ENCODE data around the gene PRRC1. TPM values are rescaled to one million over a fixed set of nuclear protein-coding genes. Genes with fewer than 3 reads are reported as not detected.

PRRC1 gene
- polyA plus RNA-seq, 3 donors: 10.8 to 20.6 (median 17.9) TPM

DNA sequence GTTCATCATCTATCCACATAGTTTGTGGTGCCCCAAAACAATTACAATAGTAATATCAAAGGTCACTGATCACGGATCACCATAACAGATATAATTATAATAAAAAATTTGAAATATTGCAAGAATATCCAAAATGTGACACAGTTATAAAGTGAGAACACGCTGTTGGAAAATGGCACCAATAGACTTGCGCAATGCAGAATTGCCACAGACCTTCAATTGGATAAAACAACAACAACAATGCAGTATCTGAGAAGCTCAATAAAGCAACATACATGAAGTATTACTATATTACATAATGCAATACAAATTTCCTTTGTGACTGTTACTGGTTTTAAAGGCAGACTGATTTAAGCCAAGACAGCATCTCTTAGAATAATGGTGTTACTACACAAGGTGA, 44.7 kb upstream of the PRRC1 start:
- peaks cover 0 to 2% (median 0%) of the 10 kb centered on the region in 3 donors for H3K27me3 Mint-ChIP-seq (ENCODE audit: low read depth in 3 of 3)
- H3K4me1 Mint-ChIP-seq: no peaks in the 10 kb centered on the region
- Histone ChIP-seq H3K4me3 (replicated peaks in 1 of 3; ENCODE audit: low read depth in 2 of 3, low read length in 3 of 3) (no peak overlapping the region), H3K4me1 (ENCODE audit: control insufficient read depth in 1 of 2, insufficient read depth in 2 of 2, low read length in 2 of 2) (no peaks in the 10 kb centered on the region), H3K4me2 (replicated peaks; ENCODE audit: extremely low read depth, low read length, poor library complexity, severe bottlenecking) (no peak overlapping the region), H3K36me3 (replicated peaks in 1 of 2; ENCODE audit: control insufficient read depth in 1 of 2, insufficient read depth in 2 of 2, low read length in 2 of 2) (no peaks in the 10 kb centered on the region), H3K9me3 (replicated peaks in 1 of 2; ENCODE audit: control insufficient read depth in 1 of 2, insufficient read depth in 1 of 2, low read length in 2 of 2) (no peaks in the 10 kb centered on the region), H3K27ac (ENCODE audit: low read depth in 1 of 2, low read length in 2 of 2) (no peak overlapping the region), H4K20me1 (ENCODE audit: insufficient read depth, low read length) (no peaks in the 10 kb centered on the region), H3K27me3 (ENCODE audit: control insufficient read depth in 2 of 2, insufficient read depth in 2 of 2, low read length in 2 of 2) (no peaks in the 10 kb centered on the region), H3K9ac (ENCODE audit: insufficient read depth, low read length, poor library complexity, severe bottlenecking) (no peak overlapping the region), H2AFZ (ENCODE audit: insufficient read depth, low read depth, low read length, poor library complexity, severe bottlenecking) (no peak overlapping the region), H3K79me2 (ENCODE audit: insufficient read depth, low read length) (no peaks in the 10 kb centered on the region)
- no CpG with 5 or more reads among the region's 3 CpGs for whole genome bisulfite sequencing (ENCODE audit: insufficient coverage)
- no peak overlapping the region for H3K27ac Mint-ChIP-seq
- TF ChIP-seq, protein P1, sequence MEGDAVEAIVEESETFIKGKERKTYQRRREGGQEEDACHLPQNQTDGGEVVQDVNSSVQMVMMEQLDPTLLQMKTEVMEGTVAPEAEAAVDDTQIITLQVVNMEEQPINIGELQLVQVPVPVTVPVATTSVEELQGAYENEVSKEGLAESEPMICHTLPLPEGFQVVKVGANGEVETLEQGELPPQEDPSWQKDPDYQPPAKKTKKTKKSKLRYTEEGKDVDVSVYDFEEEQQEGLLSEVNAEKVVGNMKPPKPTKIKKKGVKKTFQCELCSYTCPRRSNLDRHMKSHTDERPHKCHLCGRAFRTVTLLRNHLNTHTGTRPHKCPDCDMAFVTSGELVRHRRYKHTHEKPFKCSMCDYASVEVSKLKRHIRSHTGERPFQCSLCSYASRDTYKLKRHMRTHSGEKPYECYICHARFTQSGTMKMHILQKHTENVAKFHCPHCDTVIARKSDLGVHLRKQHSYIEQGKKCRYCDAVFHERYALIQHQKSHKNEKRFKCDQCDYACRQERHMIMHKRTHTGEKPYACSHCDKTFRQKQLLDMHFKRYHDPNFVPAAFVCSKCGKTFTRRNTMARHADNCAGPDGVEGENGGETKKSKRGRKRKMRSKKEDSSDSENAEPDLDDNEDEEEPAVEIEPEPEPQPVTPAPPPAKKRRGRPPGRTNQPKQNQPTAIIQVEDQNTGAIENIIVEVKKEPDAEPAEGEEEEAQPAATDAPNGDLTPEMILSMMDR (IDR thresholded peaks at IDR 0.05): no peak
- no peak for DNase-seq
- intact Hi-C loops (cut with micrococcal nuclease): no loop called here
- H3K9me3 Mint-ChIP-seq: no peaks in the 10 kb centered on the region
- no peak overlapping the region for H3K4me3 Mint-ChIP-seq
- no peaks in the 10 kb centered on the region for H3K36me3 Mint-ChIP-seq

DNA sequence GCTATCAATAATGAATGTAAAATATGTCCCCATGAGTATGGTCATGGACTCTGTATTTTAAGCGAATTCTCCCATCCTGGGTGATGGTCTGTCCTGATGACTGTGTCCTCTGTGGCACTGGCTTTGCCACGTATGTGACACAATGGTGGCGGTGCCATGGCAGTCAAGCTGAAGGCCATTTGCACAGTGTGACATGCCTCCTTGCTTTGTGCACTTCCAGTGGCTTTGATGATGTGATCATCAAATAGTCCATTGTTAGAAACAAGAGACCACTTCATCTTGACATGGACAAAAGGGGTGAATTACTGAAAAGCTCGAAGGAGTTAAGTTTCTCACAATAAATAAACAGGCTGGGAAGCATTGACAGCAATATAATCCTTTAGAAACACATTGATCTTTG, 31.0 kb upstream of the PRRC1 start:
- DNase-seq: no peak
- TF ChIP-seq, protein P1 (IDR thresholded peaks at IDR 0.05): no peak

More for the DNA sequence above, 31.0 kb upstream of the PRRC1 start:
- no peaks in the 10 kb centered on the region for H3K36me3 Mint-ChIP-seq
- Histone ChIP-seq H3K4me3 (replicated peaks in 1 of 3; ENCODE audit: low read depth in 2 of 3, low read length in 3 of 3) (no peak overlapping the region), H3K4me1 (ENCODE audit: control insufficient read depth in 1 of 2, insufficient read depth in 2 of 2, low read length in 2 of 2) (no peaks in the 10 kb centered on the region), H3K27me3 (ENCODE audit: control insufficient read depth in 2 of 2, insufficient read depth in 2 of 2, low read length in 2 of 2) (peaks cover 0 to 2% of the 10 kb centered on the region in 2 donors), H4K20me1 (ENCODE audit: insufficient read depth, low read length) (no peaks in the 10 kb centered on the region), H3K36me3 (replicated peaks in 1 of 2; ENCODE audit: control insufficient read depth in 1 of 2, insufficient read depth in 2 of 2, low read length in 2 of 2) (no peaks in the 10 kb centered on the region), H3K9me3 (replicated peaks in 1 of 2; ENCODE audit: control insufficient read depth in 1 of 2, insufficient read depth in 1 of 2, low read length in 2 of 2) (no peaks in the 10 kb centered on the region), H3K27ac (ENCODE audit: low read depth in 1 of 2, low read length in 2 of 2) (no peak overlapping the region), H3K79me2 (ENCODE audit: insufficient read depth, low read length) (no peaks in the 10 kb centered on the region), H2AFZ (ENCODE audit: insufficient read depth, low read depth, low read length, poor library complexity, severe bottlenecking) (no peak overlapping the region), H3K4me2 (replicated peaks; ENCODE audit: extremely low read depth, low read length, poor library complexity, severe bottlenecking) (no peak overlapping the region), H3K9ac (ENCODE audit: insufficient read depth, low read length, poor library complexity, severe bottlenecking) (no peak overlapping the region)
- intact Hi-C loops (cut with micrococcal nuclease): no loop called here
- H3K27ac Mint-ChIP-seq: no peak overlapping the region
- WGBS (ENCODE audit: insufficient coverage): 97% methylated on average over 3 of the region's 4 CpGs
- H3K4me1 Mint-ChIP-seq: no peaks in the 10 kb centered on the region
- no peaks in the 10 kb centered on the region for H3K9me3 Mint-ChIP-seq
- peaks cover 3 to 7% (median 4%) of the 10 kb centered on the region in 3 donors for H3K27me3 Mint-ChIP-seq (ENCODE audit: low read depth in 3 of 3)
- H3K4me3 Mint-ChIP-seq: no peak overlapping the region

Data from CD14-positive monocyte (primary cell).